HEK293 (cell line): ENCODE results near the gene RHOT1.
A peak's percentile ranks its signal among the peaks of the same experiment; 100 is the strongest.

Experiments used
- CTCF ChIA-PET: fragments of 350-600 bp; formaldehyde crosslinking; extraction: SDS; loops from one replicate; lab custom pipeline; 2021; ENCODE audit warnings: antibody characterized with exemption; lab: Yijun Ruan, JAX
- POLR2A ChIA-PET: fragments of 300-600 bp; formaldehyde crosslinking; extraction: SDS; loops from one replicate; lab custom pipeline; 2020; ENCODE audit warnings: antibody characterized with exemption, inconsistent platforms; lab: Yijun Ruan, JAX
- H3K27ac ChIP-seq: fragments of 200-500 bp; sonication (Bioruptor generic); 2 replicates; pipeline ENCODE4 v1.5.1; 2014; ENCODE audit warnings: low read depth, low read length, control low read depth, inconsistent platforms; ENCODE audit errors: extremely low read depth
- H3K36me3 ChIP-seq, 2 experiments: fragments of 200-500 bp in 1 of 2; sonication (Bioruptor generic) in 1 of 2; 1 replicate in 1 of 2; 2 replicates in 1 of 2; pipeline ENCODE4 v1.5.1; 2014 to 2017; ENCODE audit warnings: inconsistent platforms in 2 of 2, low read length in 2 of 2; ENCODE audit not compliant: control insufficient read depth in 2 of 2, insufficient read depth in 1 of 2
- H3K4me1 ChIP-seq: fragments of 200-500 bp; sonication (Bioruptor generic); 2 replicates; pipeline ENCODE4 v1.5.1; 2014; ENCODE audit warnings: mild to moderate bottlenecking, low read length, inconsistent platforms; ENCODE audit not compliant: control insufficient read depth, insufficient read depth
- H3K4me3 ChIP-seq: 2 replicates; pipeline ENCODE4 v1.5.1; 2011; ENCODE audit warnings: low read depth, mild to moderate bottlenecking, control low read depth, low read length, moderate library complexity
- H3K9me3 ChIP-seq: fragments of 200-500 bp; sonication (Bioruptor generic); 2 replicates; pipeline ENCODE4 v1.5.1; 2014; ENCODE audit warnings: low read depth, low read length, inconsistent platforms; ENCODE audit not compliant: control insufficient read depth, insufficient read depth
- BCL11A ChIP-seq: fragments of 450-650 bp; formaldehyde crosslinking; IDR thresholded peaks from 2 replicates; pipeline ENCODE4 v1.5.1; 2016; ENCODE audit warnings: low read depth, missing biosample characterization, missing genetic modification characterization
- GLIS2 ChIP-seq: fragments of 450-650 bp; formaldehyde crosslinking; IDR thresholded peaks from 2 replicates; pipeline ENCODE4 v1.5.1; 2016; ENCODE audit warnings: missing biosample characterization, missing genetic modification characterization
- KLF9 ChIP-seq: fragments of 450-650 bp; formaldehyde crosslinking; IDR thresholded peaks from 2 replicates; pipeline ENCODE4 v1.5.1; 2016; ENCODE audit warnings: missing biosample characterization, missing genetic modification characterization, low read depth
- MYNN ChIP-seq: fragments of 450-650 bp; formaldehyde crosslinking; IDR thresholded peaks from 2 replicates; pipeline ENCODE4 v1.5.1; 2016; ENCODE audit warnings: missing biosample characterization, missing genetic modification characterization, borderline replicate concordance
- OSR2 ChIP-seq: fragments of 450-650 bp; formaldehyde crosslinking; IDR thresholded peaks from 2 replicates; pipeline ENCODE4 v1.5.1; 2016; ENCODE audit warnings: missing biosample characterization, missing genetic modification characterization
- PRDM1 ChIP-seq: fragments of 450-650 bp; formaldehyde crosslinking; IDR thresholded peaks from 2 replicates; pipeline ENCODE4; 2016; ENCODE audit warnings: missing biosample characterization, missing genetic modification characterization
- ZBTB17 ChIP-seq: fragments of 450-650 bp; formaldehyde crosslinking; IDR thresholded peaks from 2 replicates; pipeline ENCODE4 v1.5.1; 2016; ENCODE audit warnings: missing biosample characterization, missing genetic modification characterization
- ZBTB20 ChIP-seq: fragments of 450-650 bp; formaldehyde crosslinking; IDR thresholded peaks from 2 replicates; pipeline ENCODE4 v1.5.1; 2016; ENCODE audit warnings: missing biosample characterization, missing genetic modification characterization
- ZBTB21 ChIP-seq: fragments of 450-650 bp; formaldehyde crosslinking; IDR thresholded peaks from 2 replicates; pipeline ENCODE4 v1.5.1; 2017; ENCODE audit warnings: missing biosample characterization, missing genetic modification characterization
- ZFP3 ChIP-seq: fragments of 450-650 bp; formaldehyde crosslinking; IDR thresholded peaks from 2 replicates; pipeline ENCODE4 v1.5.1; 2016; ENCODE audit warnings: low read depth, missing biosample characterization, missing genetic modification characterization
- ZFP37 ChIP-seq: fragments of 450-650 bp; formaldehyde crosslinking; IDR thresholded peaks from 2 replicates; pipeline ENCODE4 v1.5.1; 2016; ENCODE audit warnings: missing biosample characterization, missing genetic modification characterization
- ZNF10 ChIP-seq: fragments of 450-650 bp; formaldehyde crosslinking; IDR thresholded peaks from 2 replicates; pipeline ENCODE4 v1.5.1; 2017; ENCODE audit warnings: missing biosample characterization, missing genetic modification characterization
- ZNF19 ChIP-seq: fragments of 450-650 bp; formaldehyde crosslinking; IDR thresholded peaks from 2 replicates; pipeline ENCODE4; 2016; ENCODE audit warnings: missing biosample characterization, missing genetic modification characterization, low read depth
- ZNF335 ChIP-seq: fragments of 450-650 bp; formaldehyde crosslinking; conservative IDR thresholded peaks from 2 replicates; pipeline ENCODE4 v1.5.1; 2016; ENCODE audit warnings: missing biosample characterization, missing genetic modification characterization
- ZNF426 ChIP-seq: fragments of 450-650 bp; formaldehyde crosslinking; IDR thresholded peaks from 2 replicates; pipeline ENCODE4 v1.5.1; 2017; ENCODE audit warnings: missing biosample characterization, missing genetic modification characterization, mild to moderate bottlenecking, inconsistent platforms, moderate library complexity
- ZNF596 ChIP-seq: fragments of 450-650 bp; IDR thresholded peaks from 2 replicates; pipeline ENCODE4 v1.5.0; 2018; ENCODE audit warnings: missing biosample characterization, mild to moderate bottlenecking, missing genetic modification characterization, moderate library complexity
- ZNF610 ChIP-seq: fragments of 450-650 bp; formaldehyde crosslinking; IDR thresholded peaks from 2 replicates; pipeline ENCODE4 v1.5.1; 2016; ENCODE audit warnings: missing biosample characterization, missing genetic modification characterization, borderline replicate concordance
- ZNF660 ChIP-seq: fragments of 450-650 bp; IDR thresholded peaks from 2 replicates; pipeline ENCODE4 v1.5.1; 2018; ENCODE audit warnings: missing biosample characterization, mild to moderate bottlenecking, missing genetic modification characterization
- ZNF670 ChIP-seq: fragments of 450-650 bp; formaldehyde crosslinking; IDR thresholded peaks from 2 replicates; pipeline ENCODE4 v1.5.1; 2016; ENCODE audit warnings: missing biosample characterization, missing genetic modification characterization, low read depth
- TF ChIP-seq, protein P1 (sequence below): fragments of 450-650 bp; formaldehyde crosslinking; IDR thresholded peaks from 2 replicates; pipeline ENCODE4 v1.5.1; 2017; ENCODE audit warnings: missing biosample characterization, missing genetic modification characterization
- TF ChIP-seq, protein P2 (sequence below): fragments of 450-650 bp; formaldehyde crosslinking; optimal IDR thresholded peaks from 2 replicates; pipeline ENCODE3; 2016; ENCODE audit warnings: missing biosample characterization, mild to moderate bottlenecking, missing genetic modification characterization
- TF ChIP-seq, protein P3 (sequence below): fragments of 450-650 bp; formaldehyde crosslinking; IDR thresholded peaks from 2 replicates; pipeline ENCODE4 v1.5.1; 2016; ENCODE audit warnings: missing biosample characterization, missing genetic modification characterization

RHOT1 gene

DNA sequence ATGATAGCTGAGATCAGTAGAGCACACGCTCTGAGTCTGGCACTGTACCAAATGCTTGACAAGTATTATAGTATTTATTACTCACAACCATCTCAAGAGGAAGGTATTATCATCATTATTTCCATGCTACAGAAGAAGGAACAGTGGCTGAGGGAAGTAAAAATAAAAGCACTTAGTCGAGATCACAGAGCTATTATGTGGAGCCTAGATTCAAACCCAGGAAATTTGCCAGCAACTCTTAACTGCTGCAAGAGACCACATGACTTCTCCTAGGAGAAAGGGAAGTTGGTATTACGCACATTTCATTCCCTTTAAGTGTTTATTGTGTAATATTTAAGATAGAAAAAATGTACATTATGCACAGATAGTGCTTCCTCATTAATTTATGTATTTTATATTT is 1.0 kb upstream of the RHOT1 start:
- H3K4me3 ChIP-seq: peak overlapping the region; percentile 98; the same call in 1 of the 2 replicates

DNA sequence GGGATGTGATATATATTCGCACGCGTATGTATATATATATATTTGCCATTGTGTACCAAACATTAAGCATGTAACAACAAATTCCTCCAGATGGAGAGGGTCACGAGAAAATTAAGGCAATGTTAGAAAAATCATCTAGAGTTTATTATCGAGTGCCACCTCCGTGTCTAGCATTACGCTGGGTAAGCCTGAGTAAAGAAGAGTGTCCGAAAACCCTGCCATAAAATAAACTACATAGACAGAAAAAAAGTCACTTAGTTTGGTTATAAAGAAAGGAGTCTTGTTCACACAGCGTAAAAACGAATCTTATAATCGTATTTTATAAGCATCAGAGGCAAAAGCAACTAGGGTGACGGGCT is 644 bp upstream of the RHOT1 start:
- ChIA-PET POLR2A (interaction anchor here (1.7 to 2.1 kb wide), 3 partner anchors 16 to 65 kb away, joined by 4 to 8 read pairs (median 6); no protein-coding TSS in a partner anchor), CTCF (interaction anchor here (0.6 to 8.3 kb wide), 9 partner anchors 8 to 481 kb away, joined by 3 to 68 read pairs (median 3); no protein-coding TSS in a partner anchor)
- H3K27ac ChIP-seq: peak overlapping the region; percentile 96

More for the DNA sequence above, 1.0 kb upstream of the RHOT1 start:
- TF ChIP-seq ZNF660 (tag by site-specific recombination) (0 out of 2 replicates have a peak, but pooled peaks have one; percentile 12), OSR2 (tag by site-specific recombination) (peak; percentile 42; the same call in 1 of the 2 replicates), PRDM1 (tag by site-specific recombination) (no peak), MYNN (tag by site-specific recombination) (peak; percentile 84; the same call in 1 of the 2 replicates), ZBTB21 (tag by site-specific recombination) (no peak), GLIS2 (tag by site-specific recombination) (no peak), ZBTB17 (tag by site-specific recombination) (peak; percentile 37)
- TF ChIP-seq, protein P1, sequence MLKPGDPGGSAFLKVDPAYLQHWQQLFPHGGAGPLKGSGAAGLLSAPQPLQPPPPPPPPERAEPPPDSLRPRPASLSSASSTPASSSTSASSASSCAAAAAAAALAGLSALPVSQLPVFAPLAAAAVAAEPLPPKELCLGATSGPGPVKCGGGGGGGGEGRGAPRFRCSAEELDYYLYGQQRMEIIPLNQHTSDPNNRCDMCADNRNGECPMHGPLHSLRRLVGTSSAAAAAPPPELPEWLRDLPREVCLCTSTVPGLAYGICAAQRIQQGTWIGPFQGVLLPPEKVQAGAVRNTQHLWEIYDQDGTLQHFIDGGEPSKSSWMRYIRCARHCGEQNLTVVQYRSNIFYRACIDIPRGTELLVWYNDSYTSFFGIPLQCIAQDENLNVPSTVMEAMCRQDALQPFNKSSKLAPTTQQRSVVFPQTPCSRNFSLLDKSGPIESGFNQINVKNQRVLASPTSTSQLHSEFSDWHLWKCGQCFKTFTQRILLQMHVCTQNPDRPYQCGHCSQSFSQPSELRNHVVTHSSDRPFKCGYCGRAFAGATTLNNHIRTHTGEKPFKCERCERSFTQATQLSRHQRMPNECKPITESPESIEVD (tag by site-specific recombination): peak; percentile 37; the same call in 1 of the 2 replicates
- TF ChIP-seq, all 188 proteins: peak for 5
- POLR2A ChIA-PET: interaction anchor here (2.1 kb wide), 1 partner anchor 65 kb away, joined by 8 read pairs; no protein-coding TSS in a partner anchor
- Histone ChIP-seq H3K36me3 (peaks cover 0 to 4% of the 10 kb centered on the region in 2 experiments; a peak in 2 of 3 replicates), H3K9me3 (no peaks in the 10 kb centered on the region), H3K4me1 (peaks cover 5% of the 10 kb centered on the region; the same call in 1 of the 2 replicates), H3K27ac (0 out of 2 replicates have a peak overlapping the region, but pooled peaks have one; percentile 96)
- CTCF ChIA-PET: interaction anchor here (0.6 to 8.3 kb wide), 9 partner anchors 9 to 481 kb away, joined by 3 to 68 read pairs (median 3); no protein-coding TSS in a partner anchor

DNA sequence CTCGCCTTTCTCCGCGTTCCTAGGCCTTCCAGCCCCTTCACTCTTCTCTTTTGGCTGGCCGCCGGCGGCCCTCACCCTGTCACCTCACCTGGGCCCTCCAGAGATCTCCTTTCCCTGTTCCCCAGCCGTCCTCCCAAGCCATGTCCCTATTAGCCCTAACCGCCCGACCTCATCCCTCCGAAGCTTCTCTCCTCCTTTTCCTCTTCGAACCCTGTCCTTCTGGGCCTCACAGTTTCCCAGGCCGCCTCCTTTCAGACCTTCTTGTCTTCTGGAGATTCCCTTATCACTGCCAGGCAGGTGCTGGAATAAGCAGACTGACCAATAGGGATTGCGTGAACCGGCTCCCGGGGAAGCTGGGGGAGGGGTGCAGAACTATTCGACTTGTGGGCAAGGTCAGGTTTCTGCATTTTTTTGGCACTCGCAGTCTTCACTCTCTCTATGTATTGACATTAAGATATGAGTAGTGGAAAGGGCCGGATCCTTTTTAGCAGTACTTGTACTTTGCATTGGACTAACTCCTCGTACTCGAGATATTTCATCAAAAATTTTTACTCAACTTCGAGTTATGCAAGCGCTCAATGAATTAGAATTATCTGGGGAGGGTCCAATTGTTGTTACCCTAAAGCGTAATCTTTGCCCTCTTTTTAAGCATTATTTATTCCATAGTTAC is 690 bp downstream of the RHOT1 start:
- peak overlapping the region; percentile 96 for H3K27ac ChIP-seq
- CTCF ChIA-PET: interaction anchor here (0.7 to 8.3 kb wide), 6 partner anchors 14 to 134 kb away, joined by 3 to 68 read pairs (median 4); no protein-coding TSS in a partner anchor
- H3K4me1 ChIP-seq: peaks cover 5% of the 10 kb centered on the region; the same call in 1 of the 2 replicates
- POLR2A ChIA-PET: interaction anchor here (0.5 to 2.1 kb wide), 8 partner anchors 8 to 394 kb away, joined by 3 to 8 read pairs (median 4); no protein-coding TSS in a partner anchor
- peak overlapping the region; percentile 98 for H3K4me3 ChIP-seq
- no peaks in the 10 kb centered on the region for H3K9me3 ChIP-seq
- H3K36me3 ChIP-seq: peaks cover 4 to 7% of the 10 kb centered on the region in 2 experiments; a peak in 2 of 3 replicates
- TF ChIP-seq ZFP3 (no peak), ZNF596 (tag by site-specific recombination) (no peak), ZNF670 (tag by site-specific recombination) (no peak), ZNF610 (tag by site-specific recombination) (no peak), ZFP37 (tag by site-specific recombination) (peak; percentile 29; the same call in 1 of the 2 replicates), ZNF19 (tag by site-specific recombination) (no peak), ZNF426 (no peak), ZBTB17 (tag by site-specific recombination) (peak; percentile 83), KLF9 (tag by site-specific recombination) (no peak)
- TF ChIP-seq, protein P2, sequence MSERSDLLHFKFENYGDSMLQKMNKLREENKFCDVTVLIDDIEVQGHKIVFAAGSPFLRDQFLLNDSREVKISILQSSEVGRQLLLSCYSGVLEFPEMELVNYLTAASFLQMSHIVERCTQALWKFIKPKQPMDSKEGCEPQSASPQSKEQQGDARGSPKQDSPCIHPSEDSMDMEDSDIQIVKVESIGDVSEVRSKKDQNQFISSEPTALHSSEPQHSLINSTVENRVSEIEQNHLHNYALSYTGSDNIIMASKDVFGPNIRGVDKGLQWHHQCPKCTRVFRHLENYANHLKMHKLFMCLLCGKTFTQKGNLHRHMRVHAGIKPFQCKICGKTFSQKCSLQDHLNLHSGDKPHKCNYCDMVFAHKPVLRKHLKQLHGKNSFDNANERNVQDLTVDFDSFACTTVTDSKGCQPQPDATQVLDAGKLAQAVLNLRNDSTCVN: no peak
- TF ChIP-seq, protein P3, sequence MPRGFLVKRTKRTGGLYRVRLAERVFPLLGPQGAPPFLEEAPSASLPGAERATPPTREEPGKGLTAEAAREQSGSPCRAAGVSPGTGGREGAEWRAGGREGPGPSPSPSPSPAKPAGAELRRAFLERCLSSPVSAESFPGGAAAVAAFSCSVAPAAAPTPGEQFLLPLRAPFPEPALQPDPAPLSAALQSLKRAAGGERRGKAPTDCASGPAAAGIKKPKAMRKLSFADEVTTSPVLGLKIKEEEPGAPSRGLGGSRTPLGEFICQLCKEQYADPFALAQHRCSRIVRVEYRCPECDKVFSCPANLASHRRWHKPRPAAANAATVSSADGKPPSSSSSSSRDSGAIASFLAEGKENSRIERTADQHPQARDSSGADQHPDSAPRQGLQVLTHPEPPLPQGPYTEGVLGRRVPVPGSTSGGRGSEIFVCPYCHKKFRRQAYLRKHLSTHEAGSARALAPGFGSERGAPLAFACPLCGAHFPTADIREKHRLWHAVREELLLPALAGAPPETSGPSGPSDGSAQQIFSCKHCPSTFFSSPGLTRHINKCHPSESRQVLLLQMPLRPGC (tag by site-specific recombination): no peak

More for the DNA sequence above, 644 bp upstream of the RHOT1 start:
- Histone ChIP-seq H3K4me1 (peaks cover 5% of the 10 kb centered on the region; the same call in 1 of the 2 replicates), H3K36me3 (peaks cover under 1 to 4% of the 10 kb centered on the region in 2 experiments; a peak in 2 of 3 replicates), H3K9me3 (no peaks in the 10 kb centered on the region), H3K4me3 (peak overlapping the region; percentile 98)
- TF ChIP-seq ZNF610 (tag by site-specific recombination): no peak
- TF ChIP-seq ZNF10: no peak
- 0 out of 2 replicates have a peak, but pooled peaks have one; percentile 10 for TF ChIP-seq ZNF660 (tag by site-specific recombination)
- TF ChIP-seq ZNF335 (tag by site-specific recombination): peak; percentile 93
- TF ChIP-seq BCL11A (tag by site-specific recombination): no peak
- TF ChIP-seq ZBTB20 (tag by site-specific recombination): 0 out of 2 replicates have a peak, but pooled peaks have one; percentile 33
